Trophoblast cell (in vitro differentiated cells and primary cell): ENCODE results near the gene PLEKHM3.

Experiments used
- DNase-seq, 2 donors: peaks; one replicate each; pipeline ENCODE4 v3.0.0-alpha.2; 2016
- H2AFZ ChIP-seq: 2 replicates; pipeline ENCODE4 v1.6.1; 2013; ENCODE audit warnings: low read length, moderate library complexity, mild to moderate bottlenecking; ENCODE audit not compliant: insufficient read depth, poor library complexity
- H2AK5ac ChIP-seq: 2 replicates; pipeline ENCODE4 v1.6.1; 2013; ENCODE audit warnings: mild to moderate bottlenecking, low read length
- H2BK120ac ChIP-seq: 2 replicates; pipeline ENCODE4 v1.6.1; 2013; ENCODE audit warnings: low read length, mild to moderate bottlenecking, moderate library complexity; ENCODE audit not compliant: insufficient read depth, poor library complexity
- H2BK12ac ChIP-seq: 2 replicates; pipeline ENCODE4 v1.6.1; 2013; ENCODE audit warnings: mild to moderate bottlenecking, low read length, moderate library complexity
- H2BK5ac ChIP-seq: 2 replicates; pipeline ENCODE4 v1.6.1; 2013; ENCODE audit warnings: low read length, low read depth, moderate library complexity, mild to moderate bottlenecking; ENCODE audit not compliant: poor library complexity
- H3K14ac ChIP-seq: 2 replicates; pipeline ENCODE4 v1.6.1; 2013; ENCODE audit warnings: mild to moderate bottlenecking, low read length
- H3K18ac ChIP-seq: 2 replicates; pipeline ENCODE4 v1.6.1; 2013; ENCODE audit warnings: mild to moderate bottlenecking, low read length
- H3K23ac ChIP-seq: 2 replicates; pipeline ENCODE4 v1.6.1; 2013; ENCODE audit warnings: low read length
- H3K27ac ChIP-seq: 2 replicates; pipeline ENCODE4 v1.5.1; 2013; ENCODE audit warnings: low read depth, mild to moderate bottlenecking, inconsistent platforms, low read length, moderate library complexity
- H3K27me3 ChIP-seq: 2 replicates; pipeline ENCODE4 v1.6.1; 2013; ENCODE audit warnings: inconsistent platforms, mild to moderate bottlenecking, low read length, moderate library complexity; ENCODE audit not compliant: insufficient read depth
- H3K36me3 ChIP-seq, 2 experiments: 1 replicate in 1 of 2; 2 replicates in 1 of 2; pipeline ENCODE4 v1.6.1; 2013; ENCODE audit warnings: low read length in 2 of 2, mild to moderate bottlenecking in 2 of 2, moderate library complexity in 1 of 2; ENCODE audit not compliant: insufficient read depth in 2 of 2, control insufficient read depth in 1 of 2
- H3K4ac ChIP-seq: 2 replicates; pipeline ENCODE4 v1.6.1; 2013; ENCODE audit warnings: low read depth, mild to moderate bottlenecking, low read length, moderate library complexity
- H3K4me1 ChIP-seq, 2 experiments: 1 replicate in 1 of 2; 2 replicates in 1 of 2; pipeline ENCODE4 v1.6.1; 2013; ENCODE audit warnings: low read length in 2 of 2, mild to moderate bottlenecking in 2 of 2, moderate library complexity in 1 of 2; ENCODE audit not compliant: insufficient read depth in 2 of 2, control insufficient read depth in 1 of 2
- H3K4me2 ChIP-seq: 2 replicates; pipeline ENCODE4 v1.6.1; 2013; ENCODE audit warnings: inconsistent platforms, mild to moderate bottlenecking, low read length, moderate library complexity
- H3K4me3 ChIP-seq: 2 replicates; pipeline ENCODE4 v1.5.1; 2013; ENCODE audit warnings: mild to moderate bottlenecking, low read depth, low read length, inconsistent platforms
- H3K79me1 ChIP-seq: one replicate; pipeline ENCODE4 v1.6.1; 2013; ENCODE audit warnings: low read length
- H3K79me2 ChIP-seq: 2 replicates; pipeline ENCODE4 v1.6.1; 2013; ENCODE audit warnings: low read length, mild to moderate bottlenecking; ENCODE audit not compliant: control insufficient read depth, insufficient read depth, poor library complexity
- H3K9ac ChIP-seq: 2 replicates; pipeline ENCODE4 v1.6.1; 2013; ENCODE audit warnings: mild to moderate bottlenecking, low read length
- H3K9me3 ChIP-seq: 2 replicates; pipeline ENCODE4 v1.6.1; 2013; ENCODE audit warnings: low read depth, mild to moderate bottlenecking, control low read depth, inconsistent platforms, low read length; ENCODE audit not compliant: insufficient read depth
- H4K12ac ChIP-seq: 2 replicates; pipeline ENCODE4 v1.6.1; 2013; ENCODE audit warnings: low read depth, mild to moderate bottlenecking, low read length, moderate library complexity
- H4K8ac ChIP-seq: 2 replicates; pipeline ENCODE4 v1.6.1; 2013; ENCODE audit warnings: low read depth, mild to moderate bottlenecking, low read length, moderate library complexity
- H4K91ac ChIP-seq: one replicate; pipeline ENCODE4 v1.6.1; 2013; ENCODE audit warnings: low read depth, mild to moderate bottlenecking, low read length, moderate library complexity
- WGBS: extraction: QIAGEN DNeasy Blood & Tissue Kit; methylation state at CpG from one replicate; pipeline ENCODE4 v1.1.7; 2013; ENCODE audit warnings: missing lambda C conversion rate; ENCODE audit not compliant: insufficient read length, insufficient coverage; ENCODE audit errors: extremely low coverage; 5-methylcytosine and 5-hydroxymethylcytosine counted together

PLEKHM3 gene

GRCh38 chr2:207974216-207974605 is 51.1 kb downstream of the PLEKHM3 start:
- no peak overlapping the region for H3K4ac ChIP-seq
- peak; percentile 67 to 93 for DNase-seq
- H3K79me2 ChIP-seq, result no peaks in the 10 kb centered on the region
- H3K36me3 ChIP-seq, result peaks cover 4 to 5% of the 10 kb centered on the region in 2 experiments
- H2AFZ ChIP-seq, result no peak overlapping the region
- H2BK5ac ChIP-seq, result no peak overlapping the region
- no peak overlapping the region for H4K12ac ChIP-seq
- no peak overlapping the region for H2BK12ac ChIP-seq
- no peaks in the 10 kb centered on the region for H3K9me3 ChIP-seq
- H3K4me3 ChIP-seq, result no peak overlapping the region
- peaks cover 0 to 6% of the 10 kb centered on the region in 2 experiments for H3K4me1 ChIP-seq
- H4K91ac ChIP-seq, result no peak overlapping the region
- H3K4me2 ChIP-seq, result no peak overlapping the region
- H2AK5ac ChIP-seq, result no peak overlapping the region
- no peak overlapping the region for H3K18ac ChIP-seq
- no peak overlapping the region for H2BK120ac ChIP-seq
- WGBS, result no CpG with 5 or more reads among the region's 5 CpGs
- H3K27me3 ChIP-seq, result no peaks in the 10 kb centered on the region
- H3K14ac ChIP-seq, result no peak overlapping the region
- H3K79me1 ChIP-seq, result no peaks in the 10 kb centered on the region
- no peak overlapping the region for H3K9ac ChIP-seq
- H3K27ac ChIP-seq, result no peak overlapping the region
- no peak overlapping the region for H4K8ac ChIP-seq
- H3K23ac ChIP-seq, result no peak overlapping the region

DNA sequence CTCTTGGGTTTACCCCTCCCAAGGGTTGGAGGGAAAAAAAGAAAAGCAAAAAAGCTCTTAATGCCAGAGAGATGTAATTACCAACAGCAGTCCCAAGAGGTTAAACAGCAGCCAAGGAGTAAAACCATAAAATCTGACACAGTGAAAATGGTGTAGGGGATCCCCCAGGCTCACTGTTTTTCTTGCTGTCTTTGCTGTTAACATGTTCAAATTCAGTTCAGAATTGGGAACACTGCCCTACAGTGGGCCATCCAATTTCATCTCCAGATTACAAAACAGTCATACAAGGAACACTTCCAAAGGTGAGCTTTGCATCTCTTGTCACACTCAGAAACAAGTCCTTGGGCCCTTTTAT is 54.5 kb downstream of the PLEKHM3 start:
- Histone ChIP-seq H4K12ac (no peak overlapping the region), H3K4ac (no peak overlapping the region), H2BK120ac (no peak overlapping the region), H3K36me3 (no peaks in the 10 kb centered on the region), H3K79me2 (no peaks in the 10 kb centered on the region), H3K4me1 (peaks cover 0 to 6% of the 10 kb centered on the region in 2 experiments), H3K9me3 (no peaks in the 10 kb centered on the region), H3K4me3 (no peak overlapping the region), H3K27me3 (no peaks in the 10 kb centered on the region), H3K79me1 (no peaks in the 10 kb centered on the region), H3K27ac (no peak overlapping the region), H4K8ac (no peak overlapping the region), H2BK12ac (no peak overlapping the region), H3K23ac (peak overlapping the region; percentile 61), H3K9ac (no peak overlapping the region), H2BK5ac (no peak overlapping the region), H3K14ac (no peak overlapping the region), H3K4me2 (no peak overlapping the region), H4K91ac (no peak overlapping the region), H2AFZ (no peak overlapping the region), H2AK5ac (no peak overlapping the region), H3K18ac (no peak overlapping the region)
- no peak for DNase-seq

DNA sequence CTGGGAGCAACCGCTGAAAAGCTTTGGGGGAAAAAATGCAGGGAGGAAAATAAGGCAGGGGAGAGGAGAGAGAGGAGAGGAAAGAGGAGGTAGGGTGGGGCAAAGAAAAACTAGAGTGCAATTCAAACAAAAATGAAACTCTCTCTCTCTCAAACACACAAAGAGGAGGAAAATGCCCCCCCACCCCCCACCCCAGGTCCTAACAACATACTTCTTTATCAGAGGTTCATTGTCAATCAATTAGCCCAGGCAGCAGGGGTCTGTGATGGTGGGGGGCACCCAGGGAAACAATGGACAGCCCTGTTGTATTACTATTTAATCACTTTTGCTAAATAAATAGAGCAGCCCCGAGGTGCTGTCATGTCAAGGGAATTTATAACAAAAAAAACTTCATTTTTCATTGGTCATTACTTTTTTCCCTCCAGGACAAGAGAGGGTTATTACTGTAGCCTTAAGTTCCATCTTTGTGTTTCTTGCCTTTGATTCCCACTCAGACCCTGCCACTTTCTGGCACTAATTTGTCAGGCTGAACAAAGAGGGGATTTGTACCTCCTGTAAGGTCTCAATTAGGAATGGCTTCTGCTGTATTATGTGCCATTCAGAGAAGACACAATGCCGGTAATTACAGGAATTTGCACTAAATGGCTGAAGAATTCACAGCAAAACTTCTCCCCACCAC is 55.0 kb downstream of the PLEKHM3 start:
- H3K27me3 ChIP-seq, result no peaks in the 10 kb centered on the region
- no peak overlapping the region for H4K8ac ChIP-seq
- no peak overlapping the region for H3K14ac ChIP-seq
- no CpG with 5 or more reads among the region's 3 CpGs for WGBS
- H4K12ac ChIP-seq, result no peak overlapping the region
- no peak for DNase-seq
- no peak overlapping the region for H4K91ac ChIP-seq
- H2BK5ac ChIP-seq, result no peak overlapping the region
- peaks cover 0 to 6% of the 10 kb centered on the region in 2 experiments for H3K4me1 ChIP-seq
- H2BK120ac ChIP-seq, result no peak overlapping the region
- no peak overlapping the region for H3K9ac ChIP-seq
- H3K9me3 ChIP-seq, result no peaks in the 10 kb centered on the region
- H3K23ac ChIP-seq, result peak overlapping the region; percentile 30
- H3K27ac ChIP-seq, result no peak overlapping the region
- H3K79me2 ChIP-seq, result no peaks in the 10 kb centered on the region
- no peaks in the 10 kb centered on the region for H3K36me3 ChIP-seq
- H2BK12ac ChIP-seq, result no peak overlapping the region
- no peak overlapping the region for H2AFZ ChIP-seq
- H3K4ac ChIP-seq, result no peak overlapping the region
- H3K18ac ChIP-seq, result no peak overlapping the region
- H2AK5ac ChIP-seq, result no peak overlapping the region
- H3K79me1 ChIP-seq, result no peaks in the 10 kb centered on the region
- H3K4me3 ChIP-seq, result no peak overlapping the region
- H3K4me2 ChIP-seq, result no peak overlapping the region

DNA sequence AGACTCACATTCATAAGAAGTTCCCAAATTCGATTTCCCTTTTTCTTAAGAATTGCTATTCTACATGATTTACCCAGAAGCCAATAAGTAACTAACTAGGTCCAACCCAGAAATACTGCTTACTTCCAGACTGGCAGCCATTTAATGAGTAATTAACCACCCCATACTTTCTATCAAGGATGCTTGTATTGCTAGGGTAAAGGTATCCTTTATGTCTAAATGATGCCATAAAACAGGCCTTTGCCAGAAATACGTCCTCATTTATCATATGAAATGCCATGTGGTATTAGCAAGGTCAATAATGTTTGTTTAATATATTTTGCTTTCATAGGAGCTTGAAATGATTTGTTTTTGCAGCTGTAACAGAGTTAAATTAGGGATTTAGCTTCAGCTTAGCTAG is 56.1 kb downstream of the PLEKHM3 start:
- Histone ChIP-seq H3K4ac (no peak overlapping the region), H3K23ac (no peak overlapping the region), H2AK5ac (no peak overlapping the region), H3K36me3 (no peaks in the 10 kb centered on the region), H3K14ac (no peak overlapping the region), H3K79me2 (no peaks in the 10 kb centered on the region), H3K4me1 (peaks cover 0 to 6% of the 10 kb centered on the region in 2 experiments), H2AFZ (no peak overlapping the region), H4K91ac (no peak overlapping the region), H3K27me3 (no peaks in the 10 kb centered on the region), H3K27ac (no peak overlapping the region), H3K4me3 (no peak overlapping the region), H4K12ac (no peak overlapping the region), H3K79me1 (no peaks in the 10 kb centered on the region), H4K8ac (no peak overlapping the region), H3K18ac (no peak overlapping the region), H3K9ac (no peak overlapping the region), H3K9me3 (no peaks in the 10 kb centered on the region), H2BK120ac (no peak overlapping the region), H2BK12ac (no peak overlapping the region), H3K4me2 (no peak overlapping the region), H2BK5ac (no peak overlapping the region)
- DNase-seq, result no peak
- WGBS, result no CpG with 5 or more reads among the region's 2 CpGs
